Measurements from ENCODE around the gene SCD5. TPM values are rescaled to one million over a fixed set of nuclear protein-coding genes. Genes with fewer than 3 reads are reported as not detected.

The SCD5 gene
- total RNA-seq, 1 experiment from 2014 or later, result 16.3 TPM

DNA sequence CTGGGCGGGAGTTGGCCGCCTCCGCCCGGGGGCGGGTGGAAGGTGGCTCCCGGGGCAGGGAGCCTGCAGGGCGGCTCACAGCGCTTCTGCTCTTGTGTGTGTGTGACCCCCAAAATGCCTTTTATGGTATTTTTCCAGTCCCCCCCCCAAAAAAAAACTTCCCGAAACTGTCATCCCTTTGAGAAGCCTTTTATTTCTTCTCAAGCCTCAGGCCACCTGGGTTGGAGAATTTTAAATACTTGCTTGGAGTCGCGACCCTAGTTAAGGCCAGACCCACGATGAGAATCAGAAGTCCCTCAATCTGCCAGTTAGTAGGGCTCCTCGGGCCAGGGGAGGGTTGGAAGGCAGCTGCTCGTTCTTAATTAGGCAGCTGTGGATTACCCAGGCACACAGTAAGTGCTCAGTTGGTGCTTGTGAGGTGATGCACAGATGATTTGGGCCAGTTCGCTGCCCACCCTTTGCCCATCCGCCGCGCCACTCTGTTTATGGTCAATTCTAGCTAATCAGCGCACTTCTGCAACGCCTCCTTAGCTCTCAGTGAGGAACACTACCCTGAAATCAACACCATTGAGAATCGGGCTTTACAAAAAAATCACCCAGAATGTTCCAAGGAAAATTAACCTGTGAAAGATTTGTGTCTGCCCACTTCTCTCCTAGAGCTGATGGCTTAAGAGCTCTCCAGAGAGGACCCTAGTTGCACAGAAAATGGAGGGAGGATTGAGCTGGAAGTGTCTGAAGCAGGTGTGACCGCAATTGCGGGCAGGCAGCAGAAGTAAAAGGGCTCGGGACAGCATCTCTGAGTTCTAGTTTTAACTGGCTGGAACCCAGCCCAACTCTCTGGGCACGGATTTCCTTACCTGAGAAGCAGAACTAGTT lies 648 bp upstream of the SCD5 start:
- Mint-ChIP-seq H3K4me3 (ENCODE audit: low read depth, unreplicated experiment) (peak overlapping the region; percentile 77), H3K4me1 (ENCODE audit: low read depth, unreplicated experiment) (peaks cover 17% of the 10 kb centered on the region), H3K27ac (ENCODE audit: unreplicated experiment) (no peak overlapping the region), H3K27me3 (ENCODE audit: unreplicated experiment) (no peaks in the 10 kb centered on the region), H3K36me3 (ENCODE audit: insufficient read depth, unreplicated experiment) (peaks cover 20% of the 10 kb centered on the region), H3K9me3 (ENCODE audit: low read depth, unreplicated experiment) (no peaks in the 10 kb centered on the region)
- no peak for DNase-seq
- no TSS peak for BruUV-seq (replicated peaks)
- intact Hi-C loops (cut with micrococcal nuclease; ENCODE audit: unreplicated experiment), result no loop called here
- CTCF ChIA-PET, result interaction anchor here (0.6 to 1.7 kb wide), 3 partner anchors 14 to 83 kb away, joined by 4 to 8 read pairs (median 6); no protein-coding TSS in a partner anchor
- TF ChIP-seq, protein P1, sequence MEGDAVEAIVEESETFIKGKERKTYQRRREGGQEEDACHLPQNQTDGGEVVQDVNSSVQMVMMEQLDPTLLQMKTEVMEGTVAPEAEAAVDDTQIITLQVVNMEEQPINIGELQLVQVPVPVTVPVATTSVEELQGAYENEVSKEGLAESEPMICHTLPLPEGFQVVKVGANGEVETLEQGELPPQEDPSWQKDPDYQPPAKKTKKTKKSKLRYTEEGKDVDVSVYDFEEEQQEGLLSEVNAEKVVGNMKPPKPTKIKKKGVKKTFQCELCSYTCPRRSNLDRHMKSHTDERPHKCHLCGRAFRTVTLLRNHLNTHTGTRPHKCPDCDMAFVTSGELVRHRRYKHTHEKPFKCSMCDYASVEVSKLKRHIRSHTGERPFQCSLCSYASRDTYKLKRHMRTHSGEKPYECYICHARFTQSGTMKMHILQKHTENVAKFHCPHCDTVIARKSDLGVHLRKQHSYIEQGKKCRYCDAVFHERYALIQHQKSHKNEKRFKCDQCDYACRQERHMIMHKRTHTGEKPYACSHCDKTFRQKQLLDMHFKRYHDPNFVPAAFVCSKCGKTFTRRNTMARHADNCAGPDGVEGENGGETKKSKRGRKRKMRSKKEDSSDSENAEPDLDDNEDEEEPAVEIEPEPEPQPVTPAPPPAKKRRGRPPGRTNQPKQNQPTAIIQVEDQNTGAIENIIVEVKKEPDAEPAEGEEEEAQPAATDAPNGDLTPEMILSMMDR (IDR thresholded peaks at IDR 0.05; ENCODE audit: unreplicated experiment), result no peak

DNA sequence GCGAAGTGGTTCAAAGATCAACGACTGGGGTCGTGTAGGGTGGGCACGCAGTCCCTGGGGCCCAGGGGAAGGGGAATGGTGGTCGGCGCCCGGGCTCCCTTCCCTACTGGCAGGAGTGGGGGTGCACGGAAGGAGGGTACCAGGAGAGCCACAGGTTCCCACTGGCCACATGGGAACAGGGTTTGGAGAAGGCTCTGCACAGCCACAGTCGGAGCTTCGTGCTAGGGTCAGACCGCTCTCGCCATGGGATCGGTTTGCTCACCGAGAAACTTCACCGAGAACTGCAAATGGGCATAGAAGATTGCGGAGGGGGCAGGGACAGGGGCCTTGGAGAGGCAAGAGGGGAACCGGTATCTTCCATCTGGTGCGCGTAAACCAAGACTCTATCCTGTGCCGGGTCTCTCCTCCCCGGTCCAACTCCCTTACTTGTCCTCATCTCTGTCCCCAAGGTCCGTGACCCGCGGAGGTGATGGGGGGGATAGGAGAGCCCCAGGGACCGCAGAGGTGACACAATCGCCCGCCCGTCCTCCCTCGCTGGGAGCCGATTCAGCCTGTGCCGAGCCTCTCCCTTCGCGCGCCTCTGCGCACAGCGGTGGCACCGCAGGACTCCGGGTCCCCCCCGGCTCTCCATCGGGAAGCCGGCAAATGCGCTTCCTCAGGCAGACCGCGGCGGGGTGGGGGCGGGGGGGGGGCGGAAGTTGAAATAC lies 1.0 kb downstream of the SCD5 start:
- CTCF ChIA-PET, result no interaction called here
- Mint-ChIP-seq H3K36me3 (ENCODE audit: insufficient read depth, unreplicated experiment) (peaks cover 20% of the 10 kb centered on the region), H3K4me3 (ENCODE audit: low read depth, unreplicated experiment) (peak overlapping the region; percentile 77), H3K4me1 (ENCODE audit: low read depth, unreplicated experiment) (peaks cover 17% of the 10 kb centered on the region), H3K27ac (ENCODE audit: unreplicated experiment) (no peak overlapping the region), H3K27me3 (ENCODE audit: unreplicated experiment) (no peaks in the 10 kb centered on the region), H3K9me3 (ENCODE audit: low read depth, unreplicated experiment) (no peaks in the 10 kb centered on the region)
- intact Hi-C loops (cut with micrococcal nuclease; ENCODE audit: unreplicated experiment), result no loop called here
- peak; percentile 17 for DNase-seq
- TF ChIP-seq, protein P1 (IDR thresholded peaks at IDR 0.05; ENCODE audit: unreplicated experiment), result no peak
- TSS peak; percentile 16 for BruUV-seq (replicated peaks)

DNA sequence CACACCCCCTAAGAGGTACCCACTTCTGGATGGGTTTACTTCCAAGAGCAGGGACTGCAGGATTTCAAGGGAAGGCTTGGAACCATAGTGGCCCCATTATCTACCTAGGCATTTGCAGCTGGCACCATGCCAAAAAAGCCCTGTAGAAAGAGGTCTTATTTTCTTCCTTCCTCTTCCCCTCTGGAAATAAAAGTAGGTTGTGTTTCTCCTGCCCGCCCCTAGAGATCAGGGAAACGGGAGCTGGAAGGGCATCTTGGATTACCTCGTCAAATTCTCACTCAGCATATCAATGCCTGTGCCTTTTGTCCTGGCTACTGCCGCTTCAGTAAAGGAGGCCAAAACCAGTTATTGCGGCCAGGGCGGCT lies 1.6 kb downstream of the SCD5 start:
- no TSS peak for BruUV-seq (replicated peaks)
- peak overlapping the region; percentile 77 for H3K4me3 Mint-ChIP-seq (ENCODE audit: low read depth, unreplicated experiment)
- CTCF ChIA-PET, result interaction anchor here (0.5 kb wide), 1 partner anchor 334 kb away, joined by 3 read pairs; no protein-coding TSS in a partner anchor
- H3K4me1 Mint-ChIP-seq (ENCODE audit: low read depth, unreplicated experiment), result peaks cover 17% of the 10 kb centered on the region
- no peaks in the 10 kb centered on the region for H3K9me3 Mint-ChIP-seq (ENCODE audit: low read depth, unreplicated experiment)
- peaks cover 20% of the 10 kb centered on the region for H3K36me3 Mint-ChIP-seq (ENCODE audit: insufficient read depth, unreplicated experiment)
- DNase-seq, result peak; percentile 10
- no peaks in the 10 kb centered on the region for H3K27me3 Mint-ChIP-seq (ENCODE audit: unreplicated experiment)
- TF ChIP-seq, protein P1 (IDR thresholded peaks at IDR 0.05; ENCODE audit: unreplicated experiment), result no peak
- H3K27ac Mint-ChIP-seq (ENCODE audit: unreplicated experiment), result no peak overlapping the region
- intact Hi-C loops (cut with micrococcal nuclease; ENCODE audit: unreplicated experiment), result no loop called here

DNA sequence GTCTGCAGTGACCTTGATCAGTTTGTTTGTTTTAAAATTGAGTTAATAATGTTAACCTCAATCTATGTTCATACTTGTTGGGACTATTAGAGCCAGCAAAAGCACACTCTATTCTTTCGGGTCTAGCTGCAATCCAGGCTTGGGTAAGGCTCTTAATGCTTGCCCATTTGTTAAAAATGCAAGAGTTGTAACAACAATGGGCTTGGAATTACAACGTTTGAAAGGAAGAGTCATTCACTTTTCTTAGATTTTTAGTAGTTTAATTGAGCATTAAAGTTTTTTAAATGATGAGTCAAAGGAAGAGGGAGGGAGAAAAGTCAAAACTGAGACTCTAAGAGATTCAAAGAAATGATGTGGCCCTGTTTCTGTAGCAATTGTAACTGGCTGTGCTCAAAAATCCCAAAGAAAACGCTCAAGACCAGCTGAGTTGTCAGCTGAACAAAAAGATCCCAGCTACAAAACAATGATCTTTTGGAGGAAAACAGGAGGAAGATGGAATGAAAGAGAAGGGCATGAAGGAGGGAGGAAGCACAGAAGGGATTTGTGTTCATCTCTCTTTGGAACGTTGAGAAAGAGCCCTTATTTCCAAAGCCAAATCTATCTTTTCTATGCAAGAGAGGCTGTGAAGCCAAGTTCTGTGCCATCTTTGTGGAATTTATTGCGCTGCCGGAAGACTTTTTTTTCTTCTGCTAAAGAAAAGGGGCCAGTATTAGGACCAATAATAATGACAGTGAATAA lies 5.5 kb downstream of the SCD5 start:
- no peak for DNase-seq
- H3K4me3 Mint-ChIP-seq (ENCODE audit: low read depth, unreplicated experiment), result no peak overlapping the region
- CTCF ChIA-PET, result interaction anchor here (0.6 kb wide), 1 partner anchor 52 kb away, joined by 5 read pairs; no protein-coding TSS in a partner anchor
- intact Hi-C loops (cut with micrococcal nuclease; ENCODE audit: unreplicated experiment), result no loop called here
- no peaks in the 10 kb centered on the region for H3K9me3 Mint-ChIP-seq (ENCODE audit: low read depth, unreplicated experiment)
- BruUV-seq (replicated peaks), result no TSS peak
- H3K27me3 Mint-ChIP-seq (ENCODE audit: unreplicated experiment), result no peaks in the 10 kb centered on the region
- H3K4me1 Mint-ChIP-seq (ENCODE audit: low read depth, unreplicated experiment), result peaks cover 25% of the 10 kb centered on the region
- TF ChIP-seq, protein P1 (IDR thresholded peaks at IDR 0.05; ENCODE audit: unreplicated experiment), result no peak
- H3K27ac Mint-ChIP-seq (ENCODE audit: unreplicated experiment), result no peak overlapping the region
- H3K36me3 Mint-ChIP-seq (ENCODE audit: insufficient read depth, unreplicated experiment), result peaks cover 7% of the 10 kb centered on the region
